GM12873 (cell line): ENCODE data around the gene POR.

Source experiments
- CTCF ChIP-seq: IDR thresholded peaks from 2 replicates; pipeline ENCODE4 v1.5.1; 2012; ENCODE audit warnings: low read depth, mild to moderate bottlenecking, moderate library complexity, low read length, control low read depth; ENCODE audit not compliant: insufficient read depth; ENCODE audit errors: missing control alignments

The POR gene

GRCh38 chr7:76031964-76032363 is 117.0 kb downstream of the POR start:
- TF ChIP-seq CTCF = no peak
